WERI-Rb-1 (cell line): Measurements from ENCODE around the gene TAF1B.
A peak's percentile ranks its signal among the peaks of the same experiment; 100 is the strongest.

Experiments used
- DNase-seq: peaks from one replicate; pipeline ENCODE4 v3.0.0-alpha.2; 2020
- H3K27ac ChIP-seq: fragments of 250-450 bp; sonication (Bioruptor Pico); 2 replicates; pipeline ENCODE4 v1.5.1; 2020; ENCODE audit warnings: mild to moderate bottlenecking, moderate library complexity
- H3K27me3 ChIP-seq: fragments of 250-450 bp; sonication (Bioruptor Pico); 2 replicates; pipeline ENCODE4 v1.5.1; 2021; ENCODE audit warnings: mild to moderate bottlenecking, low read depth, moderate library complexity; ENCODE audit not compliant: insufficient read depth, severe bottlenecking
- H3K36me3 ChIP-seq: fragments of 250-450 bp; sonication (Bioruptor Pico); 2 replicates; pipeline ENCODE4 v1.5.1; 2020; ENCODE audit warnings: mild to moderate bottlenecking, moderate library complexity
- H3K4me3 ChIP-seq: 2 replicates; pipeline ENCODE4 v1.5.1; 2011; ENCODE audit warnings: low read depth, mild to moderate bottlenecking, control low read depth, low read length
- H3K9me3 ChIP-seq: fragments of 250-450 bp; sonication (Bioruptor Pico); 2 replicates; pipeline ENCODE4 v1.5.1; 2021; ENCODE audit warnings: mild to moderate bottlenecking, moderate library complexity; ENCODE audit not compliant: severe bottlenecking
- TF ChIP-seq, protein P1 (sequence below): IDR thresholded peaks from 2 replicates; pipeline ENCODE4 v1.5.1; 2011; ENCODE audit warnings: low read depth, mild to moderate bottlenecking, control low read depth, inconsistent platforms, low read length

Gene TAF1B

DNA sequence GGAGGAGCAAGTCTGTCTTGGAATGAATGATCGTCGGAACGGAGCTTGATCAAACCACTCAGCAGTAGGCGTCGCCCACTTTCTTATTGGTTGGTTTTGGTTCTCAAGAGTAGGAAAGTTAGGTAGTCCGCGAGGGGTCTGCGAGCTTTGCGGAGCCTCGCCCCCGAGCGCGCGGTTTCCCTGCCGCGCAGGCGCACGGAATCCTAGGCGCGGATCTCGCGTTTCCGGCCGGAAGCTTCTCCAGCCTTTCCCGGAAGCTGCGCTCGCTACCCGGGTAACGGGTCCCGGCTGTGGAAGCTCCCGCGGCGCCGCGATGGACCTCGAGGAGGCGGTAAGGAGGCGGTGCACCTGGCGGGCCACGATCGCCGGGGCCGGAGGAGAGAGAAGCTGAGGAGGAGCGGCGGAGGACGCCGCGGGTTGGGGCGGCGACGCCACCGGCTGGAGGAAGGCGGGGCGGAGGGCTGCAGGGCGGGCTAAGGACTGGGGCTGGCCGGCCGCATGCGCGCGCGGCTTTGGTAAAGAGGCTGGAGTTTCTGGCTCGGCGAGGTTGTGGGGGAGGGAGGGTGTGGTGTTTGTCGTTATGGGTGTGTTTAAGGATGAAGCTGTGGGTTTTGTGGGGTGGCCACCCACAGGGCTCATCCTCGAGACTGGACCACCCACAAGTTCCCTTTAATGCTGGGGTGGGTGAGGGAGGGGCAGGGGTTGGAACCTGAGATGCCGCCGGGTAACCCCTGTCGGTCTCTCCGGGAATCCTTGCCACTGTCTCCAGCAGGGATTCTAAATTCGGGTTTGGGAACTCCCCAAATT lies at the start of gene TAF1B:
Gene TAF1B (plus strand): TSS at position 246 of the 807 bp plus-strand sequence. CDS start 68 bp downstream, at position 314.
- H3K27ac ChIP-seq, result peak within 1 kb of the TSS; percentile 96
- no peaks in the 10 kb centered on the region for H3K27me3 ChIP-seq
- peak within 1 kb of the TSS; percentile 69 for H3K4me3 ChIP-seq
- H3K36me3 ChIP-seq, result peaks cover 36% of the 10 kb centered on the region
- peak; percentile 96 for DNase-seq
- H3K9me3 ChIP-seq, result no peaks in the 10 kb centered on the region
- TF ChIP-seq, protein P1, sequence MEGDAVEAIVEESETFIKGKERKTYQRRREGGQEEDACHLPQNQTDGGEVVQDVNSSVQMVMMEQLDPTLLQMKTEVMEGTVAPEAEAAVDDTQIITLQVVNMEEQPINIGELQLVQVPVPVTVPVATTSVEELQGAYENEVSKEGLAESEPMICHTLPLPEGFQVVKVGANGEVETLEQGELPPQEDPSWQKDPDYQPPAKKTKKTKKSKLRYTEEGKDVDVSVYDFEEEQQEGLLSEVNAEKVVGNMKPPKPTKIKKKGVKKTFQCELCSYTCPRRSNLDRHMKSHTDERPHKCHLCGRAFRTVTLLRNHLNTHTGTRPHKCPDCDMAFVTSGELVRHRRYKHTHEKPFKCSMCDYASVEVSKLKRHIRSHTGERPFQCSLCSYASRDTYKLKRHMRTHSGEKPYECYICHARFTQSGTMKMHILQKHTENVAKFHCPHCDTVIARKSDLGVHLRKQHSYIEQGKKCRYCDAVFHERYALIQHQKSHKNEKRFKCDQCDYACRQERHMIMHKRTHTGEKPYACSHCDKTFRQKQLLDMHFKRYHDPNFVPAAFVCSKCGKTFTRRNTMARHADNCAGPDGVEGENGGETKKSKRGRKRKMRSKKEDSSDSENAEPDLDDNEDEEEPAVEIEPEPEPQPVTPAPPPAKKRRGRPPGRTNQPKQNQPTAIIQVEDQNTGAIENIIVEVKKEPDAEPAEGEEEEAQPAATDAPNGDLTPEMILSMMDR, result peak; percentile 27; the same call in 1 of the 2 replicates

DNA sequence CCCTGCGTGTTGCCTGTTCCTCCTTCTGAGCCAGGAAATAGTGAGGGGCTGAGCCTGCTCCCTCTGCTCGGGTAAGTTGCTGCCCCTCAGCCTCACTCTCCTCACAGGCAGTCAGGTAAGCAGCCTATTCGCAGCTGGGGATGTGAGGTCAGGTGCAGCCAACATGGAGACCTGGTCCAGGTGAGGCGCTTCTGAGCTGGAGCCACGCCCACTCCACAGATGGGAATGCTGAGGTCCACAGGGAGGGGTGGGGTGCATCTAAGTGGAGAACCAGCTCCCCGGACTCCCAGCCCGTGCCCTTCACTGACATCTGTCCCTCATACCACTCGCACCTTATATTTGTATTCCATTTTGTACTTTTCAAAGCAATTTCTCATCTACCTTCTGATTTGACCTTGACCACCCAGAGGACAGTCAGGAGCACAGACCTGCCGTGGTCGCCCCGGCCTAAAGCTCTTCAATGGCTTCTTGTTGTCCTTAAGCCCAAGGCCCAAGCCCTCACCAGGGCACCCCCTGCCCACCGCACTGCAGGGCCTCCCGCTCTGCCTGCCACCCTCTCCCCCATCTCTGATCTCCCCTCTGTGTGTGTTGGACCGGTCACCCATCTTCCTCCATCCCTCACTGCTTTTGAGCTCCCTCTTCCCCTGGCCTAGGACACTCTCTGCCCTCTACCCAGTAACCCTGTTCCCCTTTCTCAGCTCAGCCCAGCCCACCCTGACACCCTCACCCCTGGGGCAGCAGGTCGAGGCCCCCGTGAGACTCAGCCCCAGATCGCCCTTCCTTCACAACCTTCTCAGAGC lies 49.2 kb upstream of the TAF1B start:
- Histone ChIP-seq H3K9me3 (no peaks in the 10 kb centered on the region), H3K36me3 (no peaks in the 10 kb centered on the region), H3K27me3 (no peaks in the 10 kb centered on the region), H3K27ac (no peak overlapping the region), H3K4me3 (no peak overlapping the region)
- peak; percentile 12 for DNase-seq
- TF ChIP-seq, protein P1, result no peak

DNA sequence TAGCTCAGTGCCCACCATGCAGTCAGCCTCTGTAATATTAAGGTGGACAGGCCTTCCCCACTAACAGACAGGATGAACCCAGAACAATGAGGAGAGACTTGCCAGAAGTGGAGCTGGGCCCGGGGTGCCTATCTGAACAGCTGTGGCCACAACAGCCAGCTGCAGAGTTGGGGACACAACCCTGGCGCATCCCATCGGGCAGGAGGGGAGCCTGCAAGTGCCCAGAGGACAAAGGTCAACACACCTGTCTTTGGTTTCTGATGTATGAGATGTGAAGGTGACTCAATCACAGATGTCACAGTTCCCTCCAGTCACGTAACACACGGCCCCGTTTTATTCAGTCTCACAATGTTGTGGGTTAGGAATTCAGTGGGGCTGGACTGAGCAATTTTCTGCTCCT lies 48.2 kb upstream of the TAF1B start:
- DNase-seq, result no peak

DNA sequence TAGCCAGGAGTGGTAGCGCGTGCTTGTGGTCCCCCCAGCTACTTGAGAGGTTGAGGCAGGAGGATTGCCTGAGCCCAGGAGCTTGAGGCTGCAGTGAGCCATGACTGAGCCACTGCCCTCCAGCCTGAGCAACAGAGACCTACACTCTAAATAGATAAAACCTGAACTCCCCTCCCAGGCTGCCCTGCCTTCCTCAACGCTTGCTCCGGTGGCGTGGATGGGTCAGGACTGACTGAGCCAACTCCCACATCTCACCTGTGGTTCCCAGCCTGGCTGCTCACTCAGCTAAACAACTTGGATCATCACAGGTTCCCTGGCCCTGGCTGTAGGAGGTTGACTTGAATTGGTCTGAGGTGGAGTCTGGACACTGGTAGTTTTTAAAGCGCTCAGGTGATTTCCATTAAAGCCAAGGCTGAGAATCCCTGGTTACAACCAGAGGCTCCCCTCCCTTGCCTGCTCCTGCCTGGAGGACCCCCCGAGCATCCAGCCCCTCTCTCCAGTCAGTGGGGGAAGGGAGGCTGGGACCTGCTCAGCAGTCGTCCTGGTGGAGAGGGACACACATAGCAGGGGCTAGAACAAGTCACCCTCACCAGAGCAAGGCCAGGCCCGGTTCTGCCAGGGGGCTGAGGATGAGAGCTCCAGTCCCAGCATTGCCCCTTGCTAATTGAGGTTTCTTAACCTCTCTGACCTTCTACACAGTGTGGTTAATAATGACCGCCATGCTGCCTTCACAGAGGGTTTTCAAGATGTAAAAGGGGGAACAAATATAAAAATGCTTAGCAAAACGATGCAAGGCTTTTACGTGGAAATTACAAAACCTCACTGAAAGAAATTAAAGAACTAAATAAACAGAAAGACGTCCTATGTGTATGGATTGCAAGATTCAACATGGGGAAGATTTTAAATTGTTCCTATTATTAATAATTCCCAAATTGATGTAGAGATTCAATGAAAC lies 46.9 kb upstream of the TAF1B start:
- no peaks in the 10 kb centered on the region for H3K36me3 ChIP-seq
- TF ChIP-seq, protein P1, result peak; percentile 52
- no peaks in the 10 kb centered on the region for H3K27me3 ChIP-seq
- no peak overlapping the region for H3K4me3 ChIP-seq
- H3K27ac ChIP-seq, result no peak overlapping the region
- peak; percentile 34 for DNase-seq
- no peaks in the 10 kb centered on the region for H3K9me3 ChIP-seq

More for the DNA sequence above, 48.2 kb upstream of the TAF1B start:
- Histone ChIP-seq H3K27me3 (no peaks in the 10 kb centered on the region), H3K27ac (no peak overlapping the region), H3K4me3 (no peak overlapping the region), H3K36me3 (no peaks in the 10 kb centered on the region), H3K9me3 (no peaks in the 10 kb centered on the region)
- TF ChIP-seq, protein P1, result no peak

DNA sequence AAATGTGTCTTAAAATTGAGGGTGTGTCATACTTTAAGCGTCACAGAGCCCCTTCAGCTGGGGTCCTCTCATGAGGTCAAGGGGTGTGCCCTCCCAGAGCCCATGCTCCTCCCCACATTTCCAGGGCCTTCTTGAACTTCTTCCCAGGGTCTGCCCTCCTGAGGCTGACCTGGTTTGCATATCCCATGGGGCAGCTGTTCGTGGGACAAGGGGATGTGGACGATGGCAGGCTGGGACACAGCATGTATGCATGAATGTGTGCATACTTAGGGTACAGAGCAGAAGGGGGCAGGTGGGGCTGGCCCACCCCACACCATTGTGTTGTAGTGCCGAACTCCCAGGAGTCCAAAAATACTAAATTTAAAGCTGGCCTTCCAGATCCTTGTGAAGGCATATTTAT lies 46.2 kb upstream of the TAF1B start:
- Histone ChIP-seq H3K9me3 (no peaks in the 10 kb centered on the region), H3K27ac (no peak overlapping the region), H3K36me3 (no peaks in the 10 kb centered on the region), H3K27me3 (no peaks in the 10 kb centered on the region), H3K4me3 (no peak overlapping the region)
- DNase-seq, result no peak
- TF ChIP-seq, protein P1, result no peak
